Measurements from ENCODE around the gene SASH1. TPM values are rescaled to one million over a fixed set of nuclear protein-coding genes. Genes with fewer than 3 reads are reported as not detected.

SASH1 gene
- total RNA-seq, 1 donor from 2014 or later = 15.5 TPM

GRCh38 chr6:148565930-148566663 is 223.5 kb downstream of the SASH1 start:
- Histone ChIP-seq H3K4me3 (ENCODE audit: insufficient read depth, low read depth, low read length) (peak overlapping the region; percentile 1), H3K4me2 (ENCODE audit: low read length) (peak overlapping the region; percentile 76), H3K79me2 (ENCODE audit: insufficient read depth, low read length) (no peaks in the 10 kb centered on the region), H3K36me3 (ENCODE audit: insufficient read depth, low read length) (no peaks in the 10 kb centered on the region), H3K9me3 (ENCODE audit: insufficient read depth, low read depth, low read length) (no peaks in the 10 kb centered on the region), H4K20me1 (ENCODE audit: insufficient read depth, low read length) (no peaks in the 10 kb centered on the region), H3K9ac (ENCODE audit: low read length) (peak overlapping the region; percentile 24), H2AFZ (ENCODE audit: low read depth, low read length) (peak overlapping the region; percentile 31), H3K4me1 (ENCODE audit: insufficient read depth, low read length) (peaks cover 23% of the 10 kb centered on the region), H3K27ac (ENCODE audit: low read depth, low read length) (peak overlapping the region; percentile 57), H3K27me3 (ENCODE audit: insufficient read depth, low read length) (no peaks in the 10 kb centered on the region)
- Mint-ChIP-seq H3K9me3 (ENCODE audit: unreplicated experiment) (peaks cover 6% of the 10 kb centered on the region), H3K27me3 (ENCODE audit: low read depth, unreplicated experiment) (peaks cover 3% of the 10 kb centered on the region), H3K4me3 (ENCODE audit: unreplicated experiment) (no peak overlapping the region), H3K27ac (ENCODE audit: unreplicated experiment) (peak overlapping the region; percentile 59), H3K36me3 (ENCODE audit: low read depth, unreplicated experiment) (no peaks in the 10 kb centered on the region), H3K4me1 (ENCODE audit: low read depth, unreplicated experiment) (peaks cover 19% of the 10 kb centered on the region)
- FAIRE-seq (peak; percentile 98), DNase-seq (ENCODE audit: low read depth) (peak; percentile 99)
- TF ChIP-seq CTCF (IDR thresholded peaks at IDR 0.05; ENCODE audit: insufficient read depth, low read depth, low read length) (no peak), EZH2 (IDR thresholded peaks at IDR 0.05; ENCODE audit: insufficient read depth, low read length) (no peak)

- TF ChIP-seq EZH2 (IDR thresholded peaks at IDR 0.05; ENCODE audit: insufficient read depth, low read length) (no peak), CTCF (IDR thresholded peaks at IDR 0.05; ENCODE audit: insufficient read depth, low read depth, low read length) (no peak)
Measured at GRCh38 chr6:148566664-148567350, 224.2 kb downstream of the SASH1 start.

More at GRCh38 chr6:148566664-148567350, 224.2 kb downstream of the SASH1 start:
- Histone ChIP-seq H3K4me1 (ENCODE audit: insufficient read depth, low read length) (peaks cover 23% of the 10 kb centered on the region), H4K20me1 (ENCODE audit: insufficient read depth, low read length) (no peaks in the 10 kb centered on the region), H3K27me3 (ENCODE audit: insufficient read depth, low read length) (no peaks in the 10 kb centered on the region), H3K4me3 (ENCODE audit: insufficient read depth, low read depth, low read length) (peak overlapping the region; percentile 1), H3K79me2 (ENCODE audit: insufficient read depth, low read length) (no peaks in the 10 kb centered on the region), H3K9me3 (ENCODE audit: insufficient read depth, low read depth, low read length) (no peaks in the 10 kb centered on the region), H3K4me2 (ENCODE audit: low read length) (peak overlapping the region; percentile 76), H3K36me3 (ENCODE audit: insufficient read depth, low read length) (no peaks in the 10 kb centered on the region), H2AFZ (ENCODE audit: low read depth, low read length) (peak overlapping the region; percentile 31), H3K27ac (ENCODE audit: low read depth, low read length) (peak overlapping the region; percentile 57), H3K9ac (ENCODE audit: low read length) (peak overlapping the region; percentile 24)
- Mint-ChIP-seq H3K27me3 (ENCODE audit: low read depth, unreplicated experiment) (peaks cover 7% of the 10 kb centered on the region), H3K4me1 (ENCODE audit: low read depth, unreplicated experiment) (peaks cover 19% of the 10 kb centered on the region), H3K27ac (ENCODE audit: unreplicated experiment) (peak overlapping the region; percentile 59), H3K9me3 (ENCODE audit: unreplicated experiment) (peaks cover 6% of the 10 kb centered on the region), H3K36me3 (ENCODE audit: low read depth, unreplicated experiment) (no peaks in the 10 kb centered on the region), H3K4me3 (ENCODE audit: unreplicated experiment) (peak overlapping the region; percentile 11)
- FAIRE-seq (no peak), DNase-seq (ENCODE audit: low read depth) (no peak)

Data from astrocyte (in vitro differentiated cells and primary cell).